PC-3 (cell line): ENCODE measurements around the gene RAD9A. TPM values are rescaled to one million over a fixed set of nuclear protein-coding genes. Genes with fewer than 3 reads are reported as not detected.

Source experiments
- ATAC-seq: fragments of 200-7000 bp; cut with Tn5 transposase; 2 replicates; pipeline ENCODE4 v1.9.1; 2020; ENCODE audit warnings: mild to moderate bottlenecking, moderate library complexity
- BruUV-seq: library from RNA; stranded (reverse); fragments of 400-500 nt; replicated peaks from 2 replicates; lab custom pipeline; 2021; lab: Mats Ljungman, UMichigan
- CTCF ChIA-PET: fragments of 300-600 bp; sonication (Branson Sonifier 250); formaldehyde crosslinking; loops from one replicate; lab custom pipeline; 2022; ENCODE audit warnings: antibody characterized with exemption; lab: Charles Lee
- POLR2A ChIA-PET: fragments of 300-600 bp; sonication (Branson Sonifier 250); formaldehyde crosslinking; loops from one replicate; lab custom pipeline; 2022; ENCODE audit warnings: antibody characterized with exemption; ENCODE audit not compliant: unreplicated experiment; lab: Charles Lee
- DNase-seq: peaks from one replicate; pipeline ENCODE4 v3.0.0-alpha.2; 2015
- H2AFZ ChIP-seq: fragments of 300-600 bp; sonication (generic); 2 replicates; pipeline ENCODE4 v1.6.0; 2016; ENCODE audit warnings: antibody characterized with exemption, low read length
- H3F3A ChIP-seq: fragments of 300-600 bp; sonication (generic); one replicate; pipeline ENCODE4 v1.6.0; 2017; ENCODE audit warnings: antibody characterized with exemption, low read length, control low read depth, mild to moderate bottlenecking; ENCODE audit not compliant: unreplicated experiment
- H3K27ac ChIP-seq: fragments of 300-600 bp; sonication (generic); 2 replicates; pipeline ENCODE4 v1.5.1; 2016; ENCODE audit warnings: mild to moderate bottlenecking, low read length
- H3K27me3 ChIP-seq: fragments of 300-600 bp; sonication (generic); 2 replicates; pipeline ENCODE4 v1.6.1; 2016; ENCODE audit warnings: low read length, mixed read lengths
- H3K36me3 ChIP-seq: fragments of 300-600 bp; sonication (generic); 2 replicates; pipeline ENCODE4 v1.6.1; 2016; ENCODE audit warnings: low read depth, mixed run types, low read length, mixed read lengths
- H3K4me1 ChIP-seq: fragments of 300-600 bp; sonication (generic); 2 replicates; pipeline ENCODE4 v1.5.1; 2016; ENCODE audit warnings: low read length; ENCODE audit not compliant: insufficient read depth
- H3K4me2 ChIP-seq: fragments of 300-600 bp; sonication (generic); 2 replicates; pipeline ENCODE4 v1.6.0; 2016; ENCODE audit warnings: low read length
- H3K4me3 ChIP-seq: fragments of 300-600 bp; sonication (generic); 2 replicates; pipeline ENCODE4 v1.5.1; 2016; ENCODE audit warnings: mild to moderate bottlenecking, low read length, mixed read lengths
- H3K79me2 ChIP-seq: fragments of 300-600 bp; sonication (generic); 2 replicates; pipeline ENCODE4 v1.6.1; 2017; ENCODE audit warnings: low read length, mixed read lengths
- H3K9ac ChIP-seq: fragments of 300-600 bp; sonication (generic); 2 replicates; pipeline ENCODE4 v1.6.0; 2016; ENCODE audit warnings: mild to moderate bottlenecking, low read length
- H3K9me2 ChIP-seq: fragments of 300-600 bp; sonication (generic); replicated peaks from 2 replicates; pipeline ENCODE4 v1.6.1; 2016; ENCODE audit warnings: mixed run types, low read length, mixed read lengths
- H3K9me3 ChIP-seq: fragments of 300-600 bp; sonication (generic); 2 replicates; pipeline ENCODE4 v1.6.1; 2016; ENCODE audit warnings: low read length, mixed read lengths
- H4K20me1 ChIP-seq: fragments of 300-600 bp; sonication (generic); 2 replicates; pipeline ENCODE4 v1.6.1; 2016; ENCODE audit warnings: low read length, mixed read lengths
- EZH2 ChIP-seq: fragments of 300-600 bp; sonication (generic); IDR thresholded peaks from one replicate; pipeline ENCODE4 v1.6.1; 2017; ENCODE audit warnings: antibody characterized with exemption, mild to moderate bottlenecking, low read length; ENCODE audit not compliant: unreplicated experiment
- EZH2phosphoT487 ChIP-seq: fragments of 300-600 bp; sonication (generic); IDR thresholded peaks from 2 replicates; pipeline ENCODE4 v1.6.1; 2018; ENCODE audit warnings: mild to moderate bottlenecking, antibody characterized with exemption, low read length, borderline replicate concordance
- intact Hi-C: fragments of 100-400 bp; cut with micrococcal nuclease; formaldehyde crosslinking; loops from 2 replicates; pipeline ENCODE4 v1.9.0; 2023
- total RNA-seq: library from RNA; depleted of rRNA; stranded (reverse); fragments of >200 nt; gene quantifications from 2 replicates; pipeline ENCODE4 v1.2.3, GENCODE V29; 2014
- TF ChIP-seq, protein P1 (sequence below): fragments of 300-600 bp; sonication (generic); conservative IDR thresholded peaks from 2 replicates; pipeline ENCODE4 v1.5.1; 2017; ENCODE audit warnings: antibody characterized with exemption, low read depth, mild to moderate bottlenecking, low read length

The RAD9A gene
- total RNA-seq, 1 experiment from 2014 or later: 45.5 TPM

DNA sequence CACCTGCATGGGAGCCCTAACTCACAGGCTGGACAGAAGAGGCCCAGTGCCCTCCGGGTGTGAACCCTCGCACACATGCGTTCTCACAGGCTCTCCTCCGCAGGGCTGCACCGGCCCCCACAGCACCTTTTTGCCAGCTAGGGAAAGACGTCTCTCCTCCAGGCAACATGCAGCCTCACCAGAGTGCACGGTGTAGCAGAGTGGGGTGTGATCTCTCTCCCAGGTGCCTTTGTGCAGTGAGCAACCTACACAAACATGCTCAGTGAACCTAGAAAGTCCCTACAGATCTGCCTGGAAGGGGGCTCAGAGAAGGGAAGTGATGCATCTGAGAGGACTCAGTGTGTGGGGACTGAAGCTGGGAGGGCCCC lies 20.0 kb downstream of the RAD9A start:
- Histone ChIP-seq H4K20me1 (no peaks in the 10 kb centered on the region), H2AFZ (no peak overlapping the region), H3K27me3 (no peaks in the 10 kb centered on the region), H3K9ac (no peak overlapping the region), H3K27ac (no peak overlapping the region), H3K9me2 (no peaks in the 10 kb centered on the region), H3K9me3 (no peaks in the 10 kb centered on the region), H3K36me3 (no peaks in the 10 kb centered on the region), H3K4me2 (no peak overlapping the region), H3F3A (no peaks in the 10 kb centered on the region), H3K4me3 (no peak overlapping the region), H3K4me1 (no peaks in the 10 kb centered on the region; the same call in 1 of the 2 replicates), H3K79me2 (no peaks in the 10 kb centered on the region)
- CTCF ChIA-PET: no interaction called here
- BruUV-seq: no TSS peak
- POLR2A ChIA-PET: no interaction called here
- TF ChIP-seq, protein P1, sequence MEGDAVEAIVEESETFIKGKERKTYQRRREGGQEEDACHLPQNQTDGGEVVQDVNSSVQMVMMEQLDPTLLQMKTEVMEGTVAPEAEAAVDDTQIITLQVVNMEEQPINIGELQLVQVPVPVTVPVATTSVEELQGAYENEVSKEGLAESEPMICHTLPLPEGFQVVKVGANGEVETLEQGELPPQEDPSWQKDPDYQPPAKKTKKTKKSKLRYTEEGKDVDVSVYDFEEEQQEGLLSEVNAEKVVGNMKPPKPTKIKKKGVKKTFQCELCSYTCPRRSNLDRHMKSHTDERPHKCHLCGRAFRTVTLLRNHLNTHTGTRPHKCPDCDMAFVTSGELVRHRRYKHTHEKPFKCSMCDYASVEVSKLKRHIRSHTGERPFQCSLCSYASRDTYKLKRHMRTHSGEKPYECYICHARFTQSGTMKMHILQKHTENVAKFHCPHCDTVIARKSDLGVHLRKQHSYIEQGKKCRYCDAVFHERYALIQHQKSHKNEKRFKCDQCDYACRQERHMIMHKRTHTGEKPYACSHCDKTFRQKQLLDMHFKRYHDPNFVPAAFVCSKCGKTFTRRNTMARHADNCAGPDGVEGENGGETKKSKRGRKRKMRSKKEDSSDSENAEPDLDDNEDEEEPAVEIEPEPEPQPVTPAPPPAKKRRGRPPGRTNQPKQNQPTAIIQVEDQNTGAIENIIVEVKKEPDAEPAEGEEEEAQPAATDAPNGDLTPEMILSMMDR: no peak
- TF ChIP-seq EZH2phosphoT487 (no peak), EZH2 (no peak)
- intact Hi-C loops: no loop called here
- no peak for DNase-seq
- no peak for ATAC-seq

DNA sequence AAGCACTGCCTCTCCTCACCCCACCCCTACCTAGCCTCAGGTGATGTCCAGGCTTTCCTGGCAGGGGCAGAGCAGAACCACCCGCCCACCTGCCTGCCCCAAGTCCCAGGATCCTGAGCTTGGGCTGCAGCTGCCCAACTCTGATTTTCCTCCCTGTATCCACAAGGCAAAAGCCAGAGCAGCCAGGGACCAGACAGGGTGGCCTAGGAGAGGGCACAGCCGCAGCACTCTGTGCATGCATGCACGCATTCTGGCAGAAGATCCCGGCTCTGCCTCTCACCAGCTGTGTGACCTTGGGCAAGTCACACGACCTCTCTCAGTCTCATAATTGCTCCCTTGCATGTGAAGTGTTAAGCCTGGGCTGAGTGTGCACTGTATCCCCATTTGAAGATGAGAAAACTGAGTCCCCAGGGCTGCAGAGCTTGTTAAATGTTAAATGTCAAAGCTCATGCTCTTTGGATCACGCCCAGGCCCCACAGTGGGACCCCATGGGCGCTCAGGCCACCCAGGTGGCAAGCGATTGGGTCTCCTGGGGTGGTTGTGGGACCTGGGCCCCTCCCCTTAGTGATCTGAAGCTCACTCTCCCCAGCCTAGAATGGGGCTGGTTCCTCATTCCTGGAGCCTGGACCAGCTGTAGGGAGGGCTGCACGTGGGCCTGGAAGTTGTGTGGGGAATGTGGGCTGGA lies 20.9 kb downstream of the RAD9A start:
- Histone ChIP-seq H3K9me3 (no peaks in the 10 kb centered on the region), H3K4me3 (no peak overlapping the region), H3K36me3 (no peaks in the 10 kb centered on the region), H3F3A (no peaks in the 10 kb centered on the region), H3K27me3 (no peaks in the 10 kb centered on the region), H4K20me1 (no peaks in the 10 kb centered on the region), H3K79me2 (no peaks in the 10 kb centered on the region), H3K4me1 (no peaks in the 10 kb centered on the region; the same call in 1 of the 2 replicates), H3K9ac (no peak overlapping the region), H3K27ac (no peak overlapping the region), H2AFZ (no peak overlapping the region), H3K4me2 (no peak overlapping the region), H3K9me2 (no peaks in the 10 kb centered on the region)
- BruUV-seq: no TSS peak
- TF ChIP-seq, protein P1: no peak
- no peak for TF ChIP-seq EZH2
- DNase-seq: no peak
- POLR2A ChIA-PET: no interaction called here
- CTCF ChIA-PET: no interaction called here
- ATAC-seq: no peak
- intact Hi-C loops: no loop called here

DNA sequence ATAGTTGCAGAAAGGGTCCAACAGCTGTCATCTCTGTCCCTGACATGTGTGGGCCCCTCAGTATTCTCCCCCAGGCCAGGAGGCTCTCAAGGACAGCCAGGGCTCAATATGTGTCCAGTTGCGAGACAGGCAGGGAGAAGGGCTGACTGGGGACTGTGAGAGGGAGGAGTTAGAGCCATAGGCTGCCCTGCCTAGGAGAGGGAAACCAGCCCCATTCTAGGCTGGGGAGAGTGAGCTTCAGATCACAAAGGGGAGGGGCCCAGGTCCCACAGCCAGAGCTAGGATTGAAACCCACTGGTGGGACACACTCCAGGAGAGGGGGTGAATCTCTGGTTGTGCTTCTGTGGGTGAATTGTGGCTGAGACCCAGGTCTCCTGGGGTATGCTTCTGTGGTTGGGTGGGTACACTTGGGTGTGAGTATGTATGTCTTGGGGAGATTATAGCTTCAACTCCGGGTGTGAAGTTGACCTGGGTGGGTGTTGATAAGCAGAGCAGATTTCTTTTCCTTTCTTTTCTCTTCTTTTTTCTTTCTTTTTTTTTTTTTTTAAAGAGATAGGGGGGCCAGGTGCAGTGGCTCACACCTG lies 21.6 kb downstream of the RAD9A start:
- no peaks in the 10 kb centered on the region for H3K27me3 ChIP-seq
- H3K4me1 ChIP-seq: no peaks in the 10 kb centered on the region; the same call in 1 of the 2 replicates
- H3K4me3 ChIP-seq: no peak overlapping the region
- CTCF ChIA-PET: no interaction called here
- no peak overlapping the region for H3K9ac ChIP-seq
- H3K9me3 ChIP-seq: no peaks in the 10 kb centered on the region
- BruUV-seq: no TSS peak
- no peak overlapping the region for H2AFZ ChIP-seq
- H3K79me2 ChIP-seq: no peaks in the 10 kb centered on the region
- H3K27ac ChIP-seq: no peak overlapping the region
- no peak overlapping the region for H3K4me2 ChIP-seq
- intact Hi-C loops: no loop called here
- TF ChIP-seq EZH2phosphoT487: no peak
- no peak for DNase-seq
- H4K20me1 ChIP-seq: no peaks in the 10 kb centered on the region
- H3K9me2 ChIP-seq: no peaks in the 10 kb centered on the region
- POLR2A ChIA-PET: no interaction called here
- H3K36me3 ChIP-seq: no peaks in the 10 kb centered on the region
- no peaks in the 10 kb centered on the region for H3F3A ChIP-seq
- ATAC-seq: no peak
